Measurements from ENCODE around the gene PABPC3.
A peak's percentile ranks its signal among the peaks of the same experiment; 100 is the strongest.

The PABPC3 gene

GRCh38 chr13:25112695-25113255 lies 16.8 kb downstream of the PABPC3 start:
- no peak for DNase-seq

- DNase-seq = peak; percentile 25
Measured at GRCh38 chr13:25114220-25114619, 18.3 kb downstream of the PABPC3 start.

GRCh38 chr13:25116044-25116443 lies 20.1 kb downstream of the PABPC3 start:
- DNase-seq = no peak

GRCh38 chr13:25117312-25117711 lies 21.4 kb downstream of the PABPC3 start:
- no peak for DNase-seq

- DNase-seq = no peak
Measured at GRCh38 chr13:25118378-25118905, 22.5 kb downstream of the PABPC3 start.

GRCh38 chr13:25130944-25131343 lies 35.0 kb downstream of the PABPC3 start:
- DNase-seq = no peak

GRCh38 chr13:25131881-25132420 lies 36.0 kb downstream of the PABPC3 start:
- no peak for DNase-seq

- DNase-seq = no peak
Measured at GRCh38 chr13:25132751-25133390, 36.9 kb downstream of the PABPC3 start.

GRCh38 chr13:25135896-25136295 lies 40.0 kb downstream of the PABPC3 start:
- DNase-seq = no peak

GRCh38 chr13:25136880-25137787 lies 41.2 kb downstream of the PABPC3 start:
- no peak for DNase-seq

- DNase-seq = no peak
Measured at GRCh38 chr13:25137788-25138115, 41.8 kb downstream of the PABPC3 start.

GRCh38 chr13:25141042-25141441 lies 45.1 kb downstream of the PABPC3 start:
- DNase-seq = no peak

GRCh38 chr13:25143706-25144105 lies 47.8 kb downstream of the PABPC3 start:
- no peak for DNase-seq

- DNase-seq = no peak
Measured at GRCh38 chr13:25147638-25148401, 51.9 kb downstream of the PABPC3 start.

GRCh38 chr13:25148402-25148771 lies 52.5 kb downstream of the PABPC3 start:
- no peak for DNase-seq

Data from NCI-H1436 (cell line).